DLD1 (cell line): ENCODE results near the gene ZNF229.
"Not testable (repeated sequence)": the region's sequence is repeated elsewhere in the genome, so short reads cannot be mapped to it uniquely, and the experiment has no call there.

Source experiments
- in situ Hi-C: cut with HindIII; loops from 2 replicates; pipeline ENCODE4 v1.10.0; 2017; ENCODE audit warnings: low sequenced_read_pairs

Gene ZNF229

GRCh38 chr19:44447916-44448674 lies at the start of gene ZNF229:
TSS of gene ZNF229 (minus strand) at chr19:44448472. CDS start at chr19:44442847, 5,625 bp downstream.
- in situ Hi-C loops = no loop called here

- in situ Hi-C loops = no loop called here
Measured at GRCh38 chr19:44496711-44497110, 48.4 kb upstream of the ZNF229 start.

- in situ Hi-C loops = no loop called here
Measured at GRCh38 chr19:44476559-44477408, 28.5 kb upstream of the ZNF229 start.

GRCh38 chr19:44468730-44469129 lies 20.5 kb upstream of the ZNF229 start:
- in situ Hi-C loops = not testable (repeated sequence)

- in situ Hi-C loops = not testable (repeated sequence)
Measured at GRCh38 chr19:44462600-44463286, 14.5 kb upstream of the ZNF229 start.

- in situ Hi-C loops = not testable (repeated sequence)
Measured at GRCh38 chr19:44456016-44456415, 7.7 kb upstream of the ZNF229 start.

GRCh38 chr19:44455100-44455499 lies 6.8 kb upstream of the ZNF229 start:
- in situ Hi-C loops = no loop called here

GRCh38 chr19:44452367-44452766 lies 4.1 kb upstream of the ZNF229 start:
- in situ Hi-C loops = no loop called here

GRCh38 chr19:44451687-44452086 lies 3.4 kb upstream of the ZNF229 start:
- in situ Hi-C loops = no loop called here

GRCh38 chr19:44438441-44438840 lies 9.8 kb downstream of the ZNF229 start:
- in situ Hi-C loops = no loop called here

- in situ Hi-C loops = no loop called here
Measured at GRCh38 chr19:44435441-44435840, 12.8 kb downstream of the ZNF229 start.

GRCh38 chr19:44430956-44431355 lies 17.3 kb downstream of the ZNF229 start:
- in situ Hi-C loops = no loop called here

- in situ Hi-C loops = not testable (repeated sequence)
Measured at GRCh38 chr19:44415553-44415952, 32.7 kb downstream of the ZNF229 start.

GRCh38 chr19:44401139-44402115 lies 46.8 kb downstream of the ZNF229 start, which contains the start of gene ZNF285:
TSS of gene ZNF285 (minus strand) at chr19:44401608. CDS start at chr19:44397213, 4,395 bp downstream.
- in situ Hi-C loops = no loop called here

GRCh38 chr19:44389268-44389667 lies 59.0 kb downstream of the ZNF229 start:
- in situ Hi-C loops = not testable (repeated sequence)
